NCI-H128 (cell line): Measurements from ENCODE around the gene ZNF581.

Experiments
- DNase-seq: peaks from one replicate; lab custom pipeline; 2025; ENCODE audit not compliant: unreplicated experiment; lab: John Stamatoyannopoulos, UW

Gene ZNF581

DNA sequence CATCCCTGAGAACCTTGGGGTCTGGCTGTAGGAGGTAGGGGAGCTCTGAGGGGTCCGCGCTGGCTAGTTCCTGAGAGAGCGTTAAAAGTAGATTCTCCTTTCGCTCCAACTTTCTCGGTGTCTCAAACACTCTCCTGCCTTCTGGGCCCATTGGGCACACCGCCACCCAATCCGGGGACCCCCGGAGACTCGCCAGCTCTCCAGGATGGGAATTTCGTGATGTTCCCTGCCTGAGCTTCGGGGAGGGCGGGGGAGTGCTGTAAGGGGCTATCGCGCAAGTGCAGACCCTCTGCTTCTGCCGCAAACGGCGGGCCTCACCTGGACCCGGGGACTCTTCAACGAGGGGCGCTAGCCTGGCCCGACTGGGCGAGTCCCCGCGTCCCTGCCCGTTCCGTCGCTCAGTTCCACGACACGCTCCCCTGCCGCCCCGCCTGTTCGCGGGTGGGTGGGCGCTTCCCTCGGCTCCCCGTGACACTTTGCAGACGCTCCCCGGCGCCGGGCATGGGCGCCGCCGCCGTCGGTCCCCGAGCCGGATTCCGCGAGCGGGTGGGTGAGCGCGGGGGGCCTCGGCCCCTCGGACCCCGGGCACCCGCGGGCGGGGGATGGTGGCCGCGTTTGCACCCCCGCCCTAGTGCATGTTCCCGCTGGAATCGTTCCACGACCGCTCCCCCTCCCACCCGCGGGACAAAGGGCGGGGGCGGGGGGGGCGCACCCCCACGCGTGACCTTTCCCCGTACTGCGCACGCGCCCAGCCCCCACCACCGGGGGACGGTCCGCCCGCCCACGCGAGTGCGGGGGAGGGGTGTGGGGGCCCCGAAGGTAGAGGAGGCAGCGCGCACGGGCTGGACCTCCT, 4.5 kb downstream of the ZNF581 start, which contains the start of gene CCDC106:
TSS of gene CCDC106 (plus strand) at position 481 of the 853 bp plus-strand sequence. CDS start 835 bp downstream, outside the sequence.
- DNase-seq = peak; percentile 55

DNA sequence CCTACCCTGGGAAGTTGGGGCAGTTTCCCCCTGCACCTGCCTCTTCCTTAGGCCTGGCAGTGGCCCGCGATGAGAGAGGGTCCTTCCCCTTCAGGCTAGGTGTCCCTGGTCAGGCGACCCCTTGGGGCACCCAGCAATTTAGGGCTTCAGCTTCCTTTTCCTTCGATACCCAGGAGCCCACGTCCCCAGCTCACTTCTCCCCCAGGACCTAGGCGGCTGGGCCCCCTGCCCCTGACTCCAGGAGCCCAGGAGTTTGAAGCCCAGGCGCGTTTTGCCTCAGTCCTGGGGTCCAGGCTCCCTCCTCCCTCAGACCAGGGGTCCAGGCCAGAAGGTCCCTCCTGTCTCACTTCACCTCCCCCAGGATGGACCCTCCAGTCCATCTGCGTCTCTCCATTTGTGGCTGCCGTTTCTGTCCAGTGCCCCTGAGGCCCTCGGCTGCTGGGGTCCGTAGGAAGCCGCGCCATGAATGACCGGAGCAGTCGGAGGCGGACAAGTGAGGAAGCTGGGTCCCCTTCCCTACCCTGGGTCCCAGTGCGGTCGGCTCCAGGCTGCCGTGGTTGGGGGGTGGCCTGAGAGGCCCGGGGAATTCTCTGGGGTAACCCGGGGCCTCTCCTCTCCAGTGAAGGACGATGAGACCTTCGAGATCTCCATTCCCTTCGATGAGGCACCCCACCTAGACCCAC, 5.3 kb downstream of the ZNF581 start:
- no peak for DNase-seq

DNA sequence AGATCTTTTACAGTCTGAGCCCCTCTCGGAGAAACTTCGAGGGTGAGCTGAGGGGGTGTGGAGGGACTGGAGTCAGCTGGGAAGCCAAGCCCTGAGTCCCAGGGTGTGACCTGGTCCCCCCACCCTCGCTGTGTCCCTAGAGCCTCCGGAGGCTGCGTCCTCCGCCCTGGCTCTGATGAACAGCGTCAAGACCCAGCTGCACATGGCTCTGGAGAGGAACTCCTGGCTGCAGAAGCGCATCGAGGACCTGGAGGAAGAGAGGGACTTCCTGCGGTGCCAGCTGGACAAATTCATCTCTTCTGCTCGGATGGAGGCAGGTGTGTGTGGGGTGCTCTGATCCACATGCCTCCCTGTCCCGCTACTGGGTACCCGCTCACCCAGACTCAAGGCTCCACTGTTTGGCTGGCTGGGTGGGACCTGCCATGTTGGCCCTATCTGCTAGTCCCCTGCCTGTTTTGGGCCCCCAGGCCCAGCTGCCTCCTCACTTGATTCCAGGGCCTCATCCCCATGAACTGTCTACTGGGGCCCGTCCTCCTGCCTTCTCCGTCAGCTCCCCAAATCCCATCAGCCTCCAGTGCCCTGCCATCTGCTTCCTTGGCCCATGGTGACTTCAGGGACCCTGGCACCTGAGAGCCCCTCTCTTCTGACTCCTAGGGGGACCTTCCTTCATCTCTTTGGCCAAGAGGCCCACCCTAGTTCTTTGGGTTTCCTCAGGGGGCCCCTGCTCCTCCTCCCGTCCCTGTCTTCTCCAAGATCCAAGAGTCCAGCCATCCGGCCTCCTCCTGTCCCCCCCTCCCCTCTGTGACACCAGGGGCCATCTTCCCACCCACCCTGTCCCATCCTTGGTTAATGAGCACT, 6.0 kb downstream of the ZNF581 start:
- no peak for DNase-seq

DNA sequence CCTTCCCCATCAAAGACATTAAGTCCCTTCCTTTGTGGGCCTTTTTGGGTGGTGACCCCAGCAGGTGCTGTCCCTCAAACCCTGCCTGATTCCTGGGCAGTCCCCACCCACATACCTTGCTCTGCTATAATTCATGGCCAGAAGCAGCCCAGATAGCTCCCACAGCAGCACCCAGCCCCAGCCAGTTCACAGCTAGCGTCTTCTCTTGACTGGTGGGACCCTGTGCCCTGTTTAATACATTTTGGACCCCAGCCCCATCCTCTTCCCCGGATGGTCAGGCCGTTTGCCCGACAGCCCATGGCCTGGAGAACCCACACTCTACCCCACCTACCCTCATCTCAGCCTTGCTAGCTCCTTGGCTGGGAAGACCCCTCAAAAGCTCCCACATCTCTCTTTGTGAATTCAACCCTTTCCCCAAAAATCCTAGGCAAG, 6.7 kb downstream of the ZNF581 start:
- no peak for DNase-seq

DNA sequence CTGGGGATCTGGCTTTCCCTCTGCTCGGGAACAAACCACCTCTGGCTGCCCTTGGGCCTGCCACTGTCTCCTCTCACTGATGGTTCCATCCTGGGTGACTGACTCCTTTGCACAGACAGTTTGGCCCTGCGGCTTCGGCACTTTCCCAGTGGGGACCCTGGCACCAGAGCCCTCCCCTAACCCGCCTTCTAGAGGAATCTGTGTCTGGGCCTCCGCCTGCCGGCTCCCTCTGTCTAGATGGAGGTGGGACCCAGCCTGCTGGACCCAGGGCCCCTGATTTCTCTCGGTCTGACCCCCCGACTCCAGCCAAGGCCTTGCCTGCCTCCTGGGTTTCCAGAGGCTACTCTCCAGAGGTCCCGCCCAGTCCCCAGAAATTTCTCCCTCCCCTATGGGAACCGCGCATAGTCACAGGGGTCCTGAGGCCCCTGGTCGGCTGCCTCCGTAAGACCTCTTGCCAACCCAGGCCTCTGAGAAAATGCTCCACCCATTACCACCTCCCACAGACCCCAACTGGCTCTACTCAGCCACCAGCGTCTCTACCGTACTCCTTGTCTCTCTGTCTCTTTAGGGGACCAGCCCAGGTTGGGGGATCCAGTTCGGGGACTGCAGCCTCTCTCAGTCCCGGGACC, 7.3 kb downstream of the ZNF581 start:
- DNase-seq = no peak

DNA sequence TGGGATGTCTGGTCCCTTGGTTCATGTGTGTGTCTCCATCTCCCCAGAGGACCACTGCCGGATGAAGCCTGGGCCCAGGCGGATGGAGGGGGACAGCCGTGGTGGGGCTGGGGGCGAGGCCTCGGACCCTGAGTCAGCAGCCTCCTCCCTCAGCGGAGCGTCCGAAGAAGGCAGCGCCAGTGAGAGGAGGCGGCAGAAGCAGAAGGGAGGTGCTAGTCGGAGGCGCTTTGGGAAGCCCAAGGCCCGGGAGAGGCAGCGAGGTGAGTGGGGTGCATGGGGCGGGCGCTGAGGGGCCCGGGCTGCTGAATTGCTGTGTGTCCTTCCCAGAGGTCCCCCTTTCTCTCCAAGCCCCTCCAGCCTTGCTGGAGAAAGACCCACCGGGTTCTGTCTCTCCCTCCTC, 7.8 kb downstream of the ZNF581 start:
- no peak for DNase-seq

DNA sequence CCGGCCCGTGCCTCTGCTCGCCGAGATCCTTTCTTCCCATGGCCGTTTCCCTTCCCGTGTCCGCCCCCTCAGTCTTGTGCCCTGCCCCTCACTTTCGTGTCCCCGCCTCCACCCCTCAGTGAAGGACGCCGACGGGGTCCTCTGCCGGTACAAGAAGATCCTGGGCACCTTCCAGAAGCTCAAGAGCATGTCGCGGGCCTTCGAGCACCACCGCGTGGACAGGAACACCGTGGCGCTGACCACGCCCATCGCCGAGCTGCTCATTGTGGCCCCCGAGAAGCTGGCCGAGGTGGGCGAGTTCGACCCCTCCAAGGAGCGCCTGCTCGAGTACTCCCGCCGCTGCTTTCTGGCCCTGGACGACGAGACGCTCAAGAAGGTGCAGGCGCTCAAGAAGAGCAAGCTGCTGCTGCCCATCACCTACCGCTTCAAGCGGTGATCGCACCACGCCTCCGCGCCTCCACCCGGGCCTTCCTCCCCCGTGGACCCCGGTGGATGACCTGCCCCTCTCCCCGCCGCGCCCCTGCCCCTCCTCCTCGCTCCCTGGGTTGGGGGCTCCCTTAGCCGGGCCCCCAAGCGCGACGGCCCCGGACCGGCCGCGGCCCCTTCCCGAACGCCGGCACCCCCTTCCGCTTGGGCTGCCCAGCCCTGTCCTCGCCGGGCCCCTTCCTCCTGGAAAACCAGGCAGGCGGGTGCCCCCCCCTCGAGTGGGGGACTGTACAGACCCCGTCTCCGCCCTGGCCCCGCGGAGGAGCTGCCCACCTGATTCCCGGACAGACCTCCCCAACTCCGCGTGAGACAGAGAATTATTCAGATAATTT, 9.1 kb downstream of the ZNF581 start:
- no peak for DNase-seq

DNA sequence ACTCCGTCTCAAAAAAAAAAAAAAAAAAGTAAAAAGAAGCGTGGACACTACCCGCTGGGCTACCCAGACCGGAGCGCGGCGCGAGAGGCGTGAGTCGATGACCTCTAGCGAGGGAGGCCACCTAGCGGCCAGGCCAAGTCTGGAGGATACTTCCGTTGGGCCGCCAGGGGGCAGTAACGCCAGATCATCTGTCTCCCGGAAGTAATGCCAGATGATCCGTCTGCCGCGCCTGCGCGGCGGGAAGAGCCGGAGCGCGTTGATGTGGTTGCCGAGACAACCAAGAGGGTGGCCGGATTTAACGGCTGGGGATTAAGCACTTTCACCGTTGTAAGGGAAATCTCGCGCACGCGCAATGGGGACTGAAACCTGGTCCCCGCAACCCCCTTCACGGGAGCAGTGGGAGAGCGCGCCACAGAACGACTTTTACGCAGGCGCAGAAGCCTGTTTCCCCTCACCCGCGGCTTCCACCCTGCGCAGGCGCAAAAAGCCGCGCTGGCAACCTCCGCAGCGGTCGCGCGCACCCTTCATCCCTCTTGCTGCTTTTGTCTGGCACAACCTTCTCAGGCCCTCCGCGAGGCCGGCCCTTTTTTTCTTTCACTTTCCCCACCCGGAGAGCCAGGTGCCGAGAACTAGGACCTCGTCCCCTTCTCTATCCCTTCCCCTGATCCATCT, 10.3 kb downstream of the ZNF581 start:
- DNase-seq = peak; percentile 98

DNA sequence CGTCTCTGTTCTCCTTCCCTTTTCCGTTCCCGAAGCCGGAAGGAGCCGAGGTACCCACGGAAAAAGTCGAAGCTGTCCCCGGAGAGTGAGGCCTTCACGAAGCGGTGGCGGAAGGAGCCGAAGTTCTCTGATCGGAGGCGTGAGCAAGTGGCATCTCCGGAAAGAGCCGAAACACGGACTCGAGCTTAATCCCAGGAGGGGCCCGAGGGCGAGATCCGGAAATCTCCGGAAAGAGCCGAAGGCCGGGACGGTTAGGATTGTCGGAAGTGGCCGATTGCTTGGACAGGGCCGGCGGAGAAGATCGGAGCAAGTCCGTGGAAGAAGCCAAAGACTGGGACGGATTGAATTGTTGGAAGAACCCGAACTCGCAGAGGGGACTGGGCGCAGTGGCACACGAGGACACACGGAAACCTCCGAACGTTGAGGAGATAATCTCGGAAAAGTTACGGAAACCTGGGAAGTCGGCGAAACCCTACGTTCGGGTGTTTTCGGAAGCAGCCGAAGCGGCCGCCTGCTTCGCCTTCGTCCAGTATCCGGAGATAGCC, 10.9 kb downstream of the ZNF581 start:
- peak; percentile 99 for DNase-seq

DNA sequence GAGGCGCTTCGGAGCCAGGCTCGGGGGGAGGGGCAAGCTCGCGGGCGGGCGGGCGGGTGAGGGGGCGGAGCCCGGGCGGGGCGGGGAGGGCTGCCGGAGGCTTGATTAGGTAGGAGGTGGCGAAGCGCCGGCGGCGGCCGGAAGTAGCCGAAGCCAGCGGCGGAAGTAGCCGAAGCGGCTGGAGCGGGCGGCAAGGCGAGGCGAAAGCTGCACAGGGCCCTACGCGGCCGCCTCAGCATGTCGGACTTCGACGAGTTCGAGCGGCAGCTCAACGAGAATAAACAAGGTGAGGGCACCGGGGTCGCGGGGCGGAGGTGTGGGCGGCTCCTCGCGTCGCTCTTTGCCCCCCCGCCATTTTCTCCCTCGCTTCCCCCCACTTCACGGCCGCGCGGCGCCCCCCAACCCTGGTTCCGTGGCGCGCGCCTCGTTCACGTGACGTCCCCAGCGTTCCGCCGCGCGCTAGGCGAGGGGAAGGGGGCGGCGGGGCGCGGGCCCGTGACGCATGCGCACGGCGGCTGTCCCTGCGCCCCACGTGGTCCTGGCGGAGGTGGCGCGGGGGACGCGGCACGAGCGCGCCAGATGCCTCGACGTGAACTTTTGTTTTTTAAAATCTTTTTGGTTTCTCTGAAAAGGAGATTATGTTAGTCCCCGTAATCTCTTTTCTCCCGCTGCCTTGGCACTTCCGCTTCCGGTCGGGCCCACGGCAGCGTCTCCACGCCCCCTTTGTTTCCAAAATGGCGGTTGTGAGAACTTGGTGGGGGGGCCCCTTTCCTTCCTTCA, 11.6 kb downstream of the ZNF581 start, which contains the start of gene U2AF2:
TSS of gene U2AF2 (plus strand) at position 168 of the 780 bp plus-strand sequence. CDS start at position 238, 70 bp downstream.
- DNase-seq = peak; percentile 12

DNA sequence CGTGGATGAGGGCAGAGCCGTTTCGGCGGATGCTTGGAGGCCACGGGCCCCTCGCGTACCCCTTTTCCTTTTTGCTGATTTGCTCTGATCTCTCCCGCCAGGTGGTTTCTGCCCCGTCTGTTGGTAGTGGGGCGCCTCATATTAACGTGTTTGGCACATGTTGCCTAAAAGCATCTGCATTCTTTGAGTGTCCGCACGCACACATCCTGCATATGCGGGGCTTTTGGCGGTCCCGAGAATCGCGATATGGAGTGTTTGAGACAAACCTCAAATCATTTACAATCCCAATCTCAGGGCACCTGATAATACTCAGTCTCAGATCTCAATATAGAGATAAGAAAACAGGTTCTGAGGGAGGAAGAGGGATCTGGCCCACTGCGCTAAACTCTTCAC, 12.2 kb downstream of the ZNF581 start:
- DNase-seq = no peak

DNA sequence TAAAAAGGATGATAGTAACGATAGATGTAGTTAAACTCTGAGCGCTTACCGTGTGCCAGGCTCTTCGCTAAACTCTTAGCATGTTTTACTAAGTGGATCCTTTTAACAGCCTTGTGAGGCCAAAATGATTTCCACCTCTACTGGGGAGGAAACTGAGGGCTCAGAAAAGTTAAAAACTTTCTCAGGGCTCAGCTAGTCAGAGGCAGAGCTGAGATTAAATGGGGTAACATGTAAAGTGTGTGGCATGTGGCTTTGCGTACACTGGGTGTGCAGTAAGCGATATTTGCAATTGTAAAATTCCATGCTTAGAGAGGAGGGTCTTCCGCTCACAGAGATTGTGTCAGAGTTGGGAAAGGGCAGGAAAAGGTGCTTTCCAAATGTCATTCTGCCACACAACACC, 13.1 kb downstream of the ZNF581 start:
- DNase-seq = no peak

DNA sequence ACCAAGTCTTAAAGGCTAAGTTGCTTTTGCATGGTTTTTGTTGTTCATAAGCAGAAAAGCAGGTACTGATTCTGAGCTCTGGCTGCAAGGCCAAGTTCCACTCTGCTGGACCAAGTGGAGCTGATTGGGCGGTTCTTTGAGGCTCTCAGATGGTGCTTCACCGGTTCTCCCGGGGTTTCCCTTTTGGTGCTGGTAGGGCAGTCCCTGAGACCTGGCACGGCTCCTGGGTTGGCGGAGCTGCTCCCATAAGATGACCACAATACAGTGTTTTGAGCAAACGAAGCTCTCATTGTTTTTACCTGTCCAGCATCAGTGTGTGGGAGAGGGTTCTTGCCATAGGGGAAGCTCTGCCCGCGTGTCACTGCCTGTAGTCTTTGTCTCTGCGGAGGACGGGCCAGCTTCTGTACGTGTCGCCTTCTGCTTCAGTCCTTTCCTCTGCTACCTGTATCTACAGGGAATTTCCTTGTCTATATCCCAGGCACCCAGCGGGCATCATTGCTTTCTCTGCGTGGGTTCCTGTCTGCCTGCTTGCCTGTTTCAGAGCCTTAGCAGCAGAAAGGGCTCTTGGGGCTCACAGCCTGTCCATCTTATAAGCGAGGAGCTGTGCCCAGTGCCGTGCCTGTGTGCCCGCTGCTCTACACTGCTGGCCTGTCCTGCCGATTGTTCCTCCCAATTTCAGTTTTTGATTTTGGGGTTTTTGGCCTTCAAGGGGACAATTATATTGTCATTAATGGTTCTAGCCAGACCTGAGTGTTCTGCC, 13.7 kb downstream of the ZNF581 start:
- DNase-seq = no peak

DNA sequence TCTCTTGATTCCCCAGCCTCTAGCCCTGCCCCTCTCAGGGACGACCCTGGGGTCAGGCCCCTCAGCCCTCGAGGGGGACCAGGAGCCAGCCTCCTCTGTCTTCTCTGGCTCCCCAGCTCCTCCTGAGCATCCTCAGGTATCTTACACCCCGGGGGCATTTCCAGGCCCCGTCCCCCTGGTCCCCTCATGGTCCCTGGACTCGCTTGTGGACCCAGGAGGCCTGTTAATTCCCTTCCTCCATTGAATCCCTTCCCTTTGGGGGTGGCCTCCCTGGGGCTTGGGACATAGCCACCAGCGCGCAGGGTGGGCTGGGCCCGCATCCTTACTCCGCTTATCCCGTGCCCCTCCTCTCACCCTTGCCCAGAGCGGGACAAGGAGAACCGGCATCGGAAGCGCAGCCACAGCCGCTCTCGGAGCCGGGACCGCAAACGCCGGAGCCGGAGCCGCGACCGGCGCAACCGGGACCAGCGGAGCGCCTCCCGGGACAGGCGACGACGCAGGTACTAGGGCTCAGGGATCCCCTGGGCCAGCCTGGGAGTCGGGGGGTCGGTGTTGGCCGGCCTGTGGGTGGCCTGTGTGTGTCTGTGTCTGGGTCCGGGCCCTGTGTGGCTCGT, 15.5 kb downstream of the ZNF581 start:
- DNase-seq = no peak

DNA sequence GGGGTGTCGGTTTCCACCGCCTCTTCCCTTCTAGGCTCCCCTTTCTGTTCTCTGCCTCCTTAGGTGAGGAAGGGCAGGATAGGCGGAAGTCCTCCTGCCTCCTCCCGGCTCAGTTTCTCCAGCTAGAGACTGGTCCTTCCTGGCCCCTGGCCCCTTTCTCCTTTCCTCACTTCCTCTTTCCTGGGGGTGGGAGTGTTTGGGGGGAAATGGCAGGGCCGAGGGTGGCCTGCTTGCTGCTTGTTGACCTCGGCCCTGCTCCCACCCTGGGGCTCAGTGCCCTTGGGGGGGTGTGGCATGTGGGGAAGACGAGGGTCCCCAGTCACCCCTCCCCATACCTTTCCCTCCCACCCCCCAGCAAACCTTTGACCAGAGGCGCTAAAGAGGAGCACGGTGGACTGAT, 16.4 kb downstream of the ZNF581 start:
- no peak for DNase-seq

DNA sequence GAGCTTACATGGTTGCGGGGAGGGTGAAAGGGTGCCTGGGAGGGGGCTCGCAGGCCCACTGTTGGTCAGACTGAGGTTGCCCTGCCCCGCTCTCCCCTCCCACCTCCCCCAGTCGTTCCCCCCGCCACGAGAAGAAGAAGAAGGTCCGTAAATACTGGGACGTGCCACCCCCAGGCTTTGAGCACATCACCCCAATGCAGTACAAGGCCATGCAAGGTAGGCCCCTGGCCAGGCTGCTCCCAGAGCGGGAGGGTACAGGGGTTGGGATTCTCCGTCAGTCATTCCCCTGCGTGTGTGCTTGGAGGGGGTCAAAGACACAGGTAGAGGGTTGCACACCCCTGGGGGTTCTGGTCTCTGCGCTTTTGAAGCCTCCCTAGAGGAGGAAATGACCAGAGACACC, 17.0 kb downstream of the ZNF581 start:
- no peak for DNase-seq

DNA sequence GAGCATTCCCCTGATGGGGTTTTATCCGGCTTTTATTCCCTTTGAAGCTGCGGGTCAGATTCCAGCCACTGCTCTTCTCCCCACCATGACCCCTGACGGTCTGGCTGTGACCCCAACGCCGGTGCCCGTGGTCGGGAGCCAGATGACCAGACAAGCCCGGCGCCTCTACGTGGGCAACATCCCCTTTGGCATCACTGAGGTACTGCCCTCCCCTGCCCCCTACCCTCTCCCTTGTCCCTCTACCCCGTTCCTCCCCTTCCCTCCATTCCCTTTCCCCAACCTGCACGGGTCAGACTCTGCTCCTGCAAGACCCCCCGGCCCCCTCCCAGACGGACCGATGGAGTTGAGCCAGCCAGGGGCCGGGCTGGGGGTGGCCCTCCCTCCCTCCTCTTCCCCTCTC, 17.5 kb downstream of the ZNF581 start:
- no peak for DNase-seq
